ENCODE measurements around the gene SKI. TPM values are rescaled to one million over a fixed set of nuclear protein-coding genes. Genes with fewer than 3 reads are reported as not detected.

SKI gene
- total RNA-seq, 3 donors from 2014 or later = 43.8 to 45.2 (median 44.7) TPM

DNA sequence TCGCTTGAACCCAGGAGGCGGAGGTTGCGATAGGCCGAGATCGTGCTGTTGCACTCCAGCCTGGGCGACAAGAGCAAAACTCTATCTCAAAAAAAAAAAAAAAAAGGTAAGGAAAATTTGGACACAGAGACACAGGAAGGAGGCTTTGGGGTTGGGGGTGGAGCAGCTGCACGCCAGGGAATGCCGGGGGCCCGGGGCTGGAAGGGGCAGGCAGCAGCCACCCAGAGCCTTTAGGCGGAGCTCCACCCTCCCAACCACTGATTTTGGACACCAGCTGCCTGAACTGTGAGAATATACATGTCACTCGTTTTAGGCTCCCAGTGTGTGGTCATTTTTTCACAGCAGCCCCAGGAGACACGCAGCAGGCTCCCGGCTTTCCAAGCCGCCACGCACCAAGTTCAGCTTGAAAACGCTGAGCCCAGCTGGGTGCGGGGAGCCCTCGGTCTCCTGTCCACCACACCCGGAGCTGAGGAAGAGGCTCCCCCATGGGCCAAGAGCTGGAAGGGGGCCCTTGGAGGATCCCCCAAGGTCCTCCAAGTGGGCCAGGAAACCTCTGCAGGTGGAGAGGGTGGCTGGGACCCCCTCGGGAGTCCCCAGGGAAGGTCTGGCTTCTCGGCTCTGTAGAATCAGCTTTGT lies 27.7 kb upstream of the SKI start:
- no peaks in the 10 kb centered on the region for H3K36me3 Mint-ChIP-seq (ENCODE audit: insufficient read depth)
- H3K4me3 Mint-ChIP-seq = no peak overlapping the region
- H3K9me3 Mint-ChIP-seq = no peaks in the 10 kb centered on the region
- no peaks in the 10 kb centered on the region for H3K27me3 Mint-ChIP-seq (ENCODE audit: low read depth)
- H3K4me1 Mint-ChIP-seq (ENCODE audit: low read depth) = peaks cover 25% of the 10 kb centered on the region
- ATAC-seq (no peak), DNase-seq (no peak)

DNA sequence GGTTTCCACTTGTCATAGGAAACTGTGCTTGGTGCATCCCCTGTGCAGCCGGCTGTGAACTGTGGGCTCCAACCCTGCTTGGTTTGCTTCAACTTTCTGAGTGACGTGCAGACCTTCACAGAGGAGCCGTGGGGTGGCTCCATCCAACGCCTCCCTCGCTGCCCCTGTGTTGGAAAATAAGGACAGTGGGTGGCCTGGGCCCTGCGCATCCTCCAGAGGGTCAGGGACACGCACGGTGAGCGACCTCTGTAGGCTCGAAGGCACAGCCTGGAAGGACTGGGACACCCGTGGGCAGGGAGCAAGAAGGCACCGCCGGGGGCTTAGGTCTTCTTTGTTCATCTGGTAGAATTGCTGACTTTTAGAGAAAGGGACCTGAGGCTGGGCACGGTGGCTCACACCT lies 27.1 kb upstream of the SKI start:
- no peaks in the 10 kb centered on the region for H3K27me3 Mint-ChIP-seq (ENCODE audit: low read depth)
- H3K4me3 Mint-ChIP-seq = no peak overlapping the region
- H3K9me3 Mint-ChIP-seq = no peaks in the 10 kb centered on the region
- DNase-seq (no peak), ATAC-seq (no peak)
- peaks cover 25% of the 10 kb centered on the region for H3K4me1 Mint-ChIP-seq (ENCODE audit: low read depth)
- H3K36me3 Mint-ChIP-seq (ENCODE audit: insufficient read depth) = no peaks in the 10 kb centered on the region

DNA sequence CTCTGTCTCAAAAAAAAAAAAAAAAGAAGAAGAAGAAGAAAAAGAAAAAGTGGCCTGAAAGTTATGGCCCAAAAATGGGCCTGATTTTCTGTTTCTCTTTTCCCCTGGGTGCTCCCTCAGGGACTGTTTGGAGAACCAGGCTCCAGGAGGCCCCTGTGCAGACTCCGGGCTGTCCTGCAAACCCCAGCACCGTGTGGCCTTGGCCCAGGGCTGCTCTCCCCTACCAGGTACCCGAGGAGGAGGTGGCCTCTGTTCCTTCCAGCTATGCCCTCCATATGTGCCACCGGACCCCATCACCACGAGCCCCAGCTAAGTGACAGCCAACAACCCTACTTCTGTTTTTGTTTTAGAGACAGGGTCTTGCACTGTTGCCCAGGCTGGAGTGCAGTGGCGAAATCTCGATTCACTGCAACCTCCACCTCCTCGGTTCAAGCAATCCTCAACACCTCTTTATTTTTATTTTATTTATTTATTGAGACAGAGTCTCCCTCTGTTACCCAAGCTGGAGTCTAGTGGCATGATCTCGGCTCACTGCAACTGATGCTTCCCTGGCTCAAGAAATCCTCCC lies 26.0 kb upstream of the SKI start:
- Mint-ChIP-seq H3K36me3 (ENCODE audit: insufficient read depth) (no peaks in the 10 kb centered on the region), H3K9me3 (no peaks in the 10 kb centered on the region), H3K4me1 (ENCODE audit: low read depth) (peaks cover 25% of the 10 kb centered on the region), H3K4me3 (no peak overlapping the region), H3K27me3 (ENCODE audit: low read depth) (no peaks in the 10 kb centered on the region)
- no peak for ATAC-seq
- no peak for DNase-seq

DNA sequence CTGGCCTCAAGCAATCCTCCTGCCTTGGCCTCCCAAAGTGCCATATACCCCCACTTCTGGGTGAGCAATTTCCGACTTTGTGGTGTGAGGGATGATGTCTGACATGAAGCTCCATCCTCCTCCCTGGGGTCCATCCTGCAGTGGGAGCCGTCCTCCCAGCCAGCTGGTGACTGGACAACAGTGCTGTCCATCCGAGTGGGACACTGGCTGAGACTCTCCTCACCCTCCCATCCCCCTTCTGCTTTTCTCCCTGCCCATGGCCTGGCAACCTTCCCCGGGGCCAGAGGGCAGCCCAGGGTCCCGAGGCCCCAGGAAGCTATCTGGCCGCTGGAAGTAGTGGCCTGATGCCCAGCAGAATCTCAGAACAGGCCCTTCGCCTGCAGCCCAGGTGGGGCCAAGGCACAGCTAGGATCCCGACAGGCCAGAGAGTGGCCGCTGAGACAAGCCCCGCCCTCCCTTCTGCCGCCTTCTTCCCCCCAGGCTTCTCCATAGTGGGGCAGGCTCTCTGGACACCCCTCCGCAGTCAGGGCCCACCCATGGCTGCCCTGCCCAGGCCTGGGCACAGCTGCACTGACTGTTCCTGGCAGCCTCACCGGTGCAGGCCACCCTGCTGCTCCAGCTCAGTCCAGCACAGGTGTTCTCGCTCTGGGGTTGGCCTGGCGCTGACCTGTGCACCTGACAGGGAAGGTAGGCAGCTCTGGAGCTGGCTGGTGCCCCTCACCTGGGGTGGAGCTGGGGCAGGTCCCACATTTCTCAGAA lies 25.1 kb upstream of the SKI start:
- H3K9me3 Mint-ChIP-seq = no peaks in the 10 kb centered on the region
- H3K4me3 Mint-ChIP-seq = no peak overlapping the region
- no peaks in the 10 kb centered on the region for H3K27me3 Mint-ChIP-seq (ENCODE audit: low read depth)
- DNase-seq (no peak), ATAC-seq (no peak)
- no peaks in the 10 kb centered on the region for H3K36me3 Mint-ChIP-seq (ENCODE audit: insufficient read depth)
- peaks cover 22% of the 10 kb centered on the region for H3K4me1 Mint-ChIP-seq (ENCODE audit: low read depth)

DNA sequence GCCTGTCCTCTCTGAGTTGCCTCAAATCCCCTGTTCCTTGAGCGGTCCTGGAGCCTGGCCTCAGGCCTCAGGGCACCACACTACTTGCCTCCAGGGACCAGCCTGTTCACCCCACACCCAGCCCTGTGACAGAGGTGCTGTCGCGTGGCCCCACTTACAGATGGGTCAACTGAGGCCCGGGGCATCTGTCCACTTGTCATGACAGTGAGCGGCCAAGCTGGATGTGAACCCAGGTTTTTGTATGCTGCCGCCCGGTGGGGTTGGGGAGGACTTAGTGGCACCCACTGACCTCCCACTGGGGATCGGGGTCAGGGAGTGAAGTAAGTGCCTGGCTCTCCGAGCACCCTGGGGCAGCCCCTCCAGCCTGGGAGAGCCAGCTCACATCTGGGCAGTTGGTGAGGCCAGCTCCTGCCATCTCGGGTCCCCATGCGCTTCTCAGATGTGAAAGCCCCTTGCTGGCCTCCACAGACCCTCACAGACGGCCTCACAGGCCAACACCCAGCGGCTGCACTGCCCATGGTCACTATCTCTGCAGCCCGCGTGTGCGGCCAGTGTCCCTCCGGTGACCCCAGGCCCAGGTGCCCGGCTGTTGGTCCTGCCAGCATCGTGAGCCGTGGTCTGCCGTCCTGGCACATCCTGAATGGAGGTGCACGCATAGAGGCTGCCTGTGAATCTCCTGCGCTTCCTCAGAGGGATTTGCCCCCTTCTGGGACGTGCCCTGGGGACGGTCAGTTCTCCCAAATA lies 24.3 kb upstream of the SKI start:
- Mint-ChIP-seq H3K27me3 (ENCODE audit: low read depth) (no peaks in the 10 kb centered on the region), H3K4me1 (ENCODE audit: low read depth) (peaks cover 14% of the 10 kb centered on the region), H3K36me3 (ENCODE audit: insufficient read depth) (no peaks in the 10 kb centered on the region), H3K9me3 (no peaks in the 10 kb centered on the region), H3K4me3 (no peak overlapping the region)
- ATAC-seq (no peak), DNase-seq (no peak)

DNA sequence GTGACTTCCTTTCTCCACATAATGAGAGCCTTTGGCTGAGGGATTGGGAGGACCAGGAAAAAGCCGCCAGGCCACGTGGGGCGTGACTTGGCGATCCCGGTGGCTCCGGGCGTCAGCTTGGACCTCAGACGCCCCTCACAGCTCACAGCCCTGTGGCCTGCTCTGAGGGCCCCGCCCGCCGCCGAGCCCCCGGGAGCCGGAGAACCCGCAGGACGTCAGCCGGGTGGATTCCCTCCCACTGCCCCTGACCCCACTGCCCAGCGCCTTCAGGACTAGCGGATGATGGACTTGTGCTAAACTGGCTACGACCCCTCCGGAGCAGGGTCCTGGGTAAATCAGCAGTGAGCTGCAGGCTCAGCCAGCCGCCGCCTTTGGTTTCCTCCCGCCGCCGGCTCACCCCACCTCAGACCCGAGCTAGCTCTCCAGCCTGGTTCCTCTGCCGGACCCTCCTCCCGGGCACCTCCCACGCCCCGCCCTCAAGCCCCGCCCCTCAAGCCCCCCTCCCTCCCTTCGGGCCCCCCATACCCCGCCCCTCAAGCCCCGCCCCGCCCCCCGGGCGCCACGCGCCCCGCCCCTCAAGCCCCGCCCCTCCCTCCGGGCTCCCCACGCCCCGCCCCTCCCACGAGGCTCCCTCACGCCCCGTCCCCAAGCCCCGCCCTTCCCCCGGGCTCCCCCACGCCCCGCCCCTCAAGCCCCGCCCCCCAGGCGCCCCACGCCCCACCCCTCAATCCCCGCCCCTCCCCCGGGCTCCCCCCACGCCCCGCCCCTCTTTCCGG lies 23.5 kb upstream of the SKI start:
- no peaks in the 10 kb centered on the region for H3K27me3 Mint-ChIP-seq (ENCODE audit: low read depth)
- ATAC-seq = peak; percentile 33 to 34
- DNase-seq = no peak

DNA sequence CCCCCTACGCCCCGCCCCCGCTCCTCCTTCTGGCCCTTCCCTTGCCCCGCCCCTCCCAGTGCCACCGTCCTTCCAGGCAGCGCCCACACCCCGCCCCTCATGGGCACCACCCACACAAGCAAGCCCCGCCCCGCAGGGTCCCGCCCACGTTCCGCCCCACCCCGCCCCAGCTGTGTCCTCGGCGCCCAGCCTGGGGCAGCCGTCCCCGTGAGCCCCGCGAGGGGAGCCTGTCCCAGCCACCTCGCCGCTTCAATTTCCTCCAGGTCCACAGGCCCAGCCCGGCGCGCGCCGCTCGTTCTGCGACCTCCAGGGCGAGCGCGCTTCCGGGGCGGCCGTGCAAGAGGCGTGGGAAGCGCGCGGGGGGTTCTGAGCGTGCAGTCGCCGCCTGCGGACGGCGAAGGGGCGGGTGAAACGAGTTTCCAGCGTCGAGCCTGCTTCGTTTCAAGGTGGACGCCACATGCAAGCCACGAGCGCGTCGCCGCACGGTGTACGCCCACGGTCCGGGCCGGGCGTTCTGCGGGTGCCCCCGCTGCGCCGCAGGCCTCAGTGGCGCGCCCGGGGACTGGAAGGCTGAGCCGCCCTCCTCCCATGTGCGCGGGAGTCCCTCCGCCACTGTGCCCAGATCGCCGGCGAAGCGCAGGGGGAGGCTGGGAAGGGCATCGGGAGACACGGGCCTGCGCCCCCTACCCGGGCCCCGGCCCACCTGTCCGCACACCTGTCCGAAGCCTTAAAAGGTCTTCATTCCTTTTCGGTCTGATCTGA lies 22.7 kb upstream of the SKI start:
- no peaks in the 10 kb centered on the region for H3K36me3 Mint-ChIP-seq (ENCODE audit: insufficient read depth)
- peak overlapping the region; percentile 31 for H3K4me3 Mint-ChIP-seq
- no peaks in the 10 kb centered on the region for H3K27me3 Mint-ChIP-seq (ENCODE audit: low read depth)
- no peaks in the 10 kb centered on the region for H3K9me3 Mint-ChIP-seq
- peaks cover 3% of the 10 kb centered on the region for H3K4me1 Mint-ChIP-seq (ENCODE audit: low read depth)
- DNase-seq (peak; percentile 94), ATAC-seq (peak; percentile 75 to 80)

More for the DNA sequence above, 23.5 kb upstream of the SKI start:
- H3K4me1 Mint-ChIP-seq (ENCODE audit: low read depth) = peaks cover 7% of the 10 kb centered on the region
- H3K9me3 Mint-ChIP-seq = no peaks in the 10 kb centered on the region
- no peak overlapping the region for H3K4me3 Mint-ChIP-seq
- no peaks in the 10 kb centered on the region for H3K36me3 Mint-ChIP-seq (ENCODE audit: insufficient read depth)

DNA sequence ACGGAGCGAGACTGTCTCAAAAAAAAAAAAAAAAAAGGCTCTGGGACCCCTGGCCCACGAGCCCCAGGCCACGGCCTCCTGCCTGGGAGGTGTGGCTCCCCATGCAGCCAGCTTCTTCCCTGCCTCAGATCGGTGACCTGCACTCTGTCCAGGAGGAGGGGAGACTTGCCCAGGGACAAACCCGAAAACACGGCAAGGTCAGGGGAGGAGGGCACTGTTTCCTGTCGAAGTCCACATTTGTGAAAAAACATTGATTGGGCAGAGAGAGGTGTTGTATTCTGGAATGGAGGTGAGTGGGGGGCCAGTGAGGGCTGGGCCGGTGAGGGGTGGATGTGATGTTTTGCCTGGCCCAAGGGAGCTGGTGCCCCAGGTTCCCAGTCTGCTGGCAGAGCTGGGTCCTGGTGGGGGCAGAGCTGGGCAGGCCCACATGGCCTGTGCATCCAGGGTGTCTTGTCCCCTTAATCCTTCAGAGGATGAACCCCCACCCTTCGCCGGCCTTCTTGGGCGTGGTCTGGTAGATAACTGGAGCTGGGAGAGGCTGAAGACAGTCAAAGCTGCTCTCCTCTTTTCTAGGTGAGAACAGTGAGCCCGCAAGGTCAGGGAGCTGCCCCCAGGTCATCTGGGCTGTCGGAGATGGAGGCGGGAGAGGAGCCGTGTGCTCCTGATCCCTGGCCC lies 21.2 kb upstream of the SKI start:
- no peaks in the 10 kb centered on the region for H3K9me3 Mint-ChIP-seq
- DNase-seq (no peak), ATAC-seq (no peak)
- H3K4me1 Mint-ChIP-seq (ENCODE audit: low read depth) = peaks cover 3% of the 10 kb centered on the region
- no peaks in the 10 kb centered on the region for H3K27me3 Mint-ChIP-seq (ENCODE audit: low read depth)
- H3K36me3 Mint-ChIP-seq (ENCODE audit: insufficient read depth) = no peaks in the 10 kb centered on the region
- no peak overlapping the region for H3K4me3 Mint-ChIP-seq

DNA sequence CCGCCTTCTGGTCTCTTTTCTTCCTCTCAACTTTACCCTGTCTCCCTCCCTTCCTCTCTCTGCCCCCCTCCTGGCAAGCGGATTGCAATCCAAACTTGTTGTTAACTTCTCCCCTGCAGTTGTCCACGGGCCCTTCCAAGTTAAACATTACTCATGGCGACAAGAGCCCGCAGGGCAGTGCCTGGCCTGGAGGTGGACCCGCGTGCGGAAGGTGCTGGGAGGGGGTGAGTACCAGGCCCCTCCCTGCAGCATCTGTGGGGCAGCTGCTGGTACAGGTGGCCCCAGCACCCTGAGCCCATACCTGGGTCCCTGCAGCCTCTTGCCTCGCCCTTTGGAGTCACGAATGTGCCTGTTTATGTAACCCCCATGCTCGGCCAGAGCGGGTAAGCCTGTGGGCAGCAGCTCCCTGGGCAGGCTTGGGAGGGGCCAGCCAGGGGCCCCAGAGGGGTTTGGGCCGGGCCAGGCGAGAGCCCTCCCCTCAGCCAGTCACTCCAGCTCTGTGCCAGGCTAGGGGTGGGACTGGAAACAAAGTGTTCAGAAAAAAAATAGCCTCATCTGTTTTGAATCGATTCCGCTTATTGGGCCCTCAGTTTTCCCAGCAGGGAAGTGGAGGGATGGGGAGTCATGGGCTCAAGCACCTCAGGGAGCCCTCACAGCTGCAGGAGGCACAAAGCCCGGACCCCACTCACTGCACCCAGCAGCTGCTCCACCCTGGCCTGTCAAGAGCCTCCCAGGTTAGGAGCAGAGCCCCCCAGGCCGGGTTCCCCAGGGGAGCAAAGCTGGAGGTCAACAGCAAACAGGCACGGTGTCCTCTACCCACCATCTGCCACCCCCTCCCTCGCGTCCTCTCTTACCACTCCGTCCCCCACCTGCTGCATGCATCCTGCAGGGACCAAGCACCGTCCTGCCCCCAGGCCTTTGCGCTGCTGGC lies 19.5 kb upstream of the SKI start:
- Mint-ChIP-seq H3K4me3 (no peak overlapping the region), H3K36me3 (ENCODE audit: insufficient read depth) (no peaks in the 10 kb centered on the region), H3K9me3 (no peaks in the 10 kb centered on the region), H3K27me3 (ENCODE audit: low read depth) (no peaks in the 10 kb centered on the region), H3K4me1 (ENCODE audit: low read depth) (peaks cover 10% of the 10 kb centered on the region)
- DNase-seq (no peak), ATAC-seq (no peak)

DNA sequence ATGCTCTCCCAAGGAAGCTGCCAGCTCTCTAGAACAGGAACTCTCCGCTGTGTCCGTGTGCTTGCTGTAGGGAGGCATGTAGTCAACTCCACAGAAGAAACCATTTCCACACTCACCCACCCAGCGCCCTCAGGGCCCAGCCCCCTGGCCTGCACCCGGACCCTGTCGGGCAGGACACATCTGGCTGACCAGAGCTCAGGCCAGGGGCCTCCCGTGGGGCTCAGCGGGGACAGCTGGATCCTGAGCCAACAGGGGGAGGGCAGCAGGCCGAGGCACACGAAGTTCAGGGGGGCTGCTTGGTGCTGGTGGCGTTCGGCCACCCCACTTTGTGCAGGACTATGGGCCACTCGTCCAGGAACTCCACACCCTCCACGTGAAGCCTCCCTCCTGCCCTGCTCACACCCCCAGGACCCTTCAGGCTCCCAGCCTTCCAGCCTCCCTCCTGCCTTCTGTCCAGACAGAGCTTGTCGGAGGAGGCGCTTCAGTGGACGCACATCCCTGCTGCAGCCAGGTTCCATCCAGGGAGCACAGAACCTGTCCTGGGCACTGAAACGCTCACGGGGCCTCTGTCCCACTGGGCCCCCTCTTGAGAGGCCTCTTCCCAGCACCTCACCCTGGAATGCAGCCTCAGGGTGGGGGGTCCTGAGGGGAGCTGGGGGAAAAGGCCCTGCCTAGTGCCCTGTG lies 18.6 kb upstream of the SKI start:
- H3K36me3 Mint-ChIP-seq (ENCODE audit: insufficient read depth) = no peaks in the 10 kb centered on the region

DNA sequence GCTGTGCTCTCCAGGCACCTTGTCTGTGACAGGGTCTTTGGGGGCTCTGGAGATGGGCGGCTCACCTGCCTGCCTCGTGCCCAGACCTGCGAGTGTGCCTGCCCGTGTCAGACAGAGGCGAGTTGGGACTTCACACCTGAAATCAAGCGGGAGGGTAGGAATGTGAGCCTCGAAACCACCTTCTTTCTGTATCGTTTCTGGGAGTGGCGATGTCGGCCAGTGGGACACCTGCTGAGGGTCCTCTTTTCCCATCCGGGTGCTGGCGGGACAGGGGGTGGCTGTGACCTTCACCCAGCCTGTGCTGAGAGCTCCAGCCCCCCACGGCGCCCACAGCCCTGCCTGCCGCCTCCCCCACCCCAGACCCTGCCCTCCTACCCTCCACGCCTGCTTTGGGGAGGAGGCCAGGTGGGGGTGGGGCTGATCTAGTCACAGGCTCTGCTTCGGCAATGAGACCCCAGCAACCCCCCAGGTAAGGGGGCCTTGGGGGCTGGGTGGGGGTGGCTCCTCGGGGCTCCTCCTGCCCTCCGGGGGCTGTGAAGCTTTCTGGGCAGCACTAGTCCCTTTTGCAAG lies 17.9 kb upstream of the SKI start:
- Mint-ChIP-seq H3K36me3 (ENCODE audit: insufficient read depth) (no peaks in the 10 kb centered on the region), H3K4me3 (no peak overlapping the region), H3K4me1 (ENCODE audit: low read depth) (peaks cover 8% of the 10 kb centered on the region), H3K27me3 (ENCODE audit: low read depth) (no peaks in the 10 kb centered on the region), H3K9me3 (no peaks in the 10 kb centered on the region)
- no peak for DNase-seq
- no peak for ATAC-seq

More for the DNA sequence above, 18.6 kb upstream of the SKI start:
- DNase-seq (no peak), ATAC-seq (no peak)
- H3K4me1 Mint-ChIP-seq (ENCODE audit: low read depth) = peaks cover 8% of the 10 kb centered on the region
- H3K27me3 Mint-ChIP-seq (ENCODE audit: low read depth) = no peaks in the 10 kb centered on the region
- no peak overlapping the region for H3K4me3 Mint-ChIP-seq
- no peaks in the 10 kb centered on the region for H3K9me3 Mint-ChIP-seq
